SIG-M5 (cell line): ENCODE data around the gene TADA2B.
"Not testable (repeated sequence)": the region's sequence is repeated elsewhere in the genome, so short reads cannot be mapped to it uniquely, and the experiment has no call there.

Source experiments
- DNase-seq: peaks from one replicate; lab custom pipeline; 2025; lab: John Stamatoyannopoulos, UW

TADA2B gene

DNA sequence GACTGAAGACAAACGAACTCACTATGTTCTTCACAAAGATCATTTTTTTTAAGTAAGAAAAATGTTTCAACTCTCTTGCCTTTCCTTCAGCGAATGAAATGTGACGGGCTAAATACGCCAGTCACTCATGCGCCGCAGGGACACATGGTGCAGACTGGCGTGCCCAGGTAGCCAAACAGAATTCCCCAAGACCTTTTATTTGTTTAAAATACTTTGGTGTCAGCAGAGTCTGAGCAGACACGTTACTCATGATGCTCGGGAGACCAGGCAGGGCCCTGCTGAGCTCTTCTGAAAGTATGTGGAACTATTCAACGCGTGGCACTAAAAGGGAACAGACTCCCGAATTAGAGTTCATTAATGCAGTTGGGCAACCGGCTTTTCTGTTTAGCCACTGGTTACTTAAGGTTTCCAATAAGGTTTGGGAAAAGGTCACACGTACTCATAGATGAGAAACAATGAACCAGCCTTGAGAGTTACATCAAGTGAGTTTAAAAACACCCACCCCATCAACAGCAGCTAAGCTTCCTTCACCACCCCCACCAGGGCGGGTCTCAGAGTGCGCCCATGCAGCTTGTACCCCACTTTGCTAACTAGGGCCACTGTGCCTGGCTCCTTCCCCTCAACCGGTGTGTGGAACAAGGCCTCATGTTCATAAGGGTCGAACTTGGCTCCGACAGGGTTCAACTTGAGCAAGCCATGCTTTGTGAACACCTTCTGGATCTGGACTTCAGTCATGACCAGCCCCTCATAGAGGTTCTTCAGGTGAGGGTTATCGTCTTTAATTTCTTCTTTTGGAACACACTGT, 17.4 kb downstream of the TADA2B start:
- DNase-seq: no peak

GRCh38 chr4:7061815-7062214, 18.6 kb downstream of the TADA2B start:
- DNase-seq: no peak

GRCh38 chr4:7062816-7063215, 19.6 kb downstream of the TADA2B start:
- no peak for DNase-seq

GRCh38 chr4:7063362-7063761, 20.2 kb downstream of the TADA2B start:
- no peak for DNase-seq

- DNase-seq: no peak
These were observed 22.8 kb downstream of the TADA2B start for GRCh38 chr4:7066006-7066405.

- no peak for DNase-seq
These were observed 23.3 kb downstream of the TADA2B start for GRCh38 chr4:7066493-7066892.

GRCh38 chr4:7067126-7067451, 23.9 kb downstream of the TADA2B start:
- DNase-seq: no peak

DNA sequence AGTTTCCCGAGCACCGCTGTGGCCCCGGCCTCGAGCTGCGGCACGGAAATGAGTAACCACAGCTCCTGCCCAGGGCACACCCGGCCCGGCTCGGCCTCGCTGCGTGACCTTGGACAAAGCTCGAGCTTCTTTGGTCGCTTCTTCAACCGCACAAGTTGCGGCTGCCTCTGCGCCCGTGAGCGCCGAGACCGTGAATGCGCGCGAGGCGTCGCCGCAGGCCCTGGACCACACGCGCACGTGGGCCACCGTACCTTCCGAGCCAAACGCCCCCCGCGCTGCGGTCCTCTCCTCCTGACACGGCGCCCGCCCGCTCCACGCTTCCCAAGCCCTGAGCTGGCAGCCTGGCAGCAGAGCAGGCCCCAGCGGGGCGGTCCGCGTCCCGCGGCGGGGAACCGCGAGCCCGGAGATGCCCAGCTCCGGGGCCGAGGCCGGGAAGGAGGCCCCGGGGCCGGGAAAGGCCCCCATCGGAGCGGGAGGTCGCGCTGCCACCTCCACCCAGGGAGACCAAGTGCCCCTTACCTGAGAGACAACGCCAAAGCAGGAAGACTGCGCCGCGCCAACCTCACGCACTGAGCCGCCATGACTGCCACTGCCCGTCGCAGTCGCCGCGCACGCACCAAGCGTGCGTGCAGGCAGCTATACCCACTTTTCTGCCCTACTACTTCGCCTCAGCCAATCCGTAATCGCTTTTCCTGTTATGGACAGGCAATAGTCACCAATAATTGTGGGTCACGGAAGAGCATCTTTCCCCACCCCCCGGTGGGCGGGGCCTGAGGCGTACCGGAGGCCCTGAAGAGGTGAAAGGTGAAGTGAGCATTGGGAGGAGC, 24.5 kb downstream of the TADA2B start, which contains the start of gene GRPEL1:
TSS of gene GRPEL1 (minus strand) at position 613 of the 827 bp plus-strand sequence. CDS start at position 581, 32 bp downstream.
- DNase-seq: peak; percentile 96

DNA sequence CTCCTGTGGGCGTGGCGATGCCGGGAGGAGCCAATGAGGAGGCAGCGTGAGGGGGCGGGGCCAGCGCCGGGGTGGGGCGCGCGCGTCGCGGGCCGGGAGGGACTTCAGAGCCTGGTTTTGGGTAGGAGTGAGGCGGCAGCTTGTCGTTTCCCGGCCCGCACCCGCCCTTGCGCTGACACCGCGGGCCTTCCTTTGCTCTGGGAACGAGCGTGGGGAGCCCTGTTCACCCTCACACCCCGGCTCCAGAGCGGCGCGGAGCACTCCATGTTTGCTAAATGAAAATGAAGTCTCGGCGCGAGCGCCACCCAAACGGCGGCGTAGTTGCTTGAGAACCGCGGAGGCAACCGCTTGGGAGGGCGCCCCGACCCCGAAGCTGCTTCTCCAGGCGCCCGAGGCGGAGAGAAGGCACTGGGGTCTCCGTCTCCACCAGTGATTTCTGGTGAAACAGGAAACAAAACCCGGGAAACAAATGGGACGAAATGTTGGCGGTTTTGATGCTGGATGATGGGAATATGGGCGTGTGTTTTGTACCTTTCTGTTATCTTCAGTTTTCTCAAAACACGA, 25.2 kb downstream of the TADA2B start:
- DNase-seq: no peak

DNA sequence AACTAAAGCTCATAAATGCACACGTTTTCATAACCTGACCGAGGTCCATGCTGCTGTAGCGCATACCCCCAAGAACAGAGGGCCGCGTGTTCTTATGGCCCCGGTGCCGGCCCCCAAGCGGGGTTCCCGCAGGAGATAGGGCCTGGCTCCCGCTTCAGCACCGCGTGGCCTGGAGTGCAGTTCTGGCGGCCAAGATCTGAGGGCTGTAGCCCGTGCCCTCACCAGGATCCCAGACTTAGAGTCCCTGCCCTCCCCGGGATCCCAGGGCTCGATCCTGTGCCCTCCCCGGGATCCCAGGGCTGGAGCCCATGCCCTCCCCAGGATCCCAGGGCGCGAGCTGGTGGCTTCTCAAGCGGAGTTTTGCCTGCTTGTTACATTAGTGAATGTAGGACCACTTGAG, 25.7 kb downstream of the TADA2B start:
- no peak for DNase-seq

GRCh38 chr4:7070729-7071511, 27.7 kb downstream of the TADA2B start:
- no peak for DNase-seq

DNA sequence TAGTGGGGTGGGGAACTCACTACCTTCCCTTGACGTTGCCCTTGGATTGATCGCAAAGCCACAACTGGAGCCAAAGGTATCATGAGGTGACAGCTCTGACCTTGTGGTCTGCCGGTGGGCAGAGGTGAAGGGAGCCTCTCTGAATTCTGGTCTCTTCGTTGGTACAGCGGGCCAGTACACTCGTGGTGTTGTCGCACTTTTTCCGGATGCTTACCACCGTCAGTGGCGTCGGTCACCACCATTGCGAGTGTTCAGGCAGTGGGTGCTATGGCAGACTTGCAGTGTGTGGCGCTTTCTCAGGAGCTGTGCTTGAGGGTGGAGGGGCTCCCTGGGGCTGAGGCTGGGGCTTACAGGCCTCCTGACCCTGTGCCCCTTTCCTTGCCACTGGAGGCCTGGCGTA, 29.9 kb downstream of the TADA2B start:
- no peak for DNase-seq

- no peak for DNase-seq
These were observed 30.6 kb downstream of the TADA2B start for GRCh38 chr4:7073526-7074390.

DNA sequence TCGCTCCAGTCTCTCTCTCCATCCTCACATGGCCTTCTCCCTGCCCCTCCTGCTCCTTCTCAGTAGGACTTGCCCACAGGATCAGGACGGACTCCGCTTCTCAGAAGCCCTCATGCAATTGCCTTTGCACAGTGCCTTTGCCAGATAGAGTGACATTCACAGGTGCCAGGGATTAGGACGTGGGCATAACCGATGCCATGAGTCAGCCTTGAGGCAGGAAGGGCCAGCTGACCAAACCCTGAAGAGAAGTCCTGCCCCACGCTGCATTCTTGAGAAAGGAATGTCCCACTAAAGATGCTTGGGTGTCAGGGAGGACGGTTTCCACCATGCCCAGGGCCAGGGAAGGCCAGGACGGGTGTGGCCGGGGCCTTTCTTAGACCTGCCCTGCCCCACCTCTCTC, 31.3 kb downstream of the TADA2B start:
- DNase-seq: no peak

DNA sequence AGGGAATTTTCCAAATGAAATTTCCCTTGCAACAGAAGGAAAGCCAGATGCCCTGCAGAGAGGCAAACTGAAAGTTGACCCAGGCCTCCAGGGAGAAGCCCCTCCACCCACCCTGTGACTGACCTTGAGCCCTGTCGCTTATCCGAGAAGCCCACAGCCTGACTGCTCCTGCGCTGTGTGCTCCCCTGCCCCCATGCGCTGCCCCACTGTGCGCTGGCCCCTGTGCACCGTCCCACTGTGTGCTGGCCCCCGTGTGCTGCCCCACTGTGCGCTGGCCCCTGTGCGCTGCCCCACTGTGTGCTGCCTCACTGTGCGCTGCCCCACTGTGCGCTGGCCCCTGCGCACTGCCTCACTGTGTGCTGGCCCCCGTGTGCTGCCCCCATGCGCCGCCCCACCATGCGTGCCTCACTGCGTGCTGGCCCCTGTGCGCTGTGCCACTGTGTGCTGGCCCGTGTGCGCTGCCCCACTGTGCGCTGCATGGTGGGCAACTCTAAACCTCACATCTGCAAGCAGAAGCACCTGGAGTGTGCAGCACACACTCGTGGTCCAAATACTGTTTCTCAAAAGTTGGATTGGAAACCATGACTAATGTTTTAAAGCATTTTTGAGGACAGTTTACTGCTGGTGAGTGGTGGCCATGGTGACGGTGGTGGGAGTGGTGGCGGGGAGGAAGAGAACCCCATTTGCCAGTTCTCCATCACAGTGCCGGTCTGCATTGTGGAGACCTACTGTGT, 33.0 kb downstream of the TADA2B start:
- no peak for DNase-seq

DNA sequence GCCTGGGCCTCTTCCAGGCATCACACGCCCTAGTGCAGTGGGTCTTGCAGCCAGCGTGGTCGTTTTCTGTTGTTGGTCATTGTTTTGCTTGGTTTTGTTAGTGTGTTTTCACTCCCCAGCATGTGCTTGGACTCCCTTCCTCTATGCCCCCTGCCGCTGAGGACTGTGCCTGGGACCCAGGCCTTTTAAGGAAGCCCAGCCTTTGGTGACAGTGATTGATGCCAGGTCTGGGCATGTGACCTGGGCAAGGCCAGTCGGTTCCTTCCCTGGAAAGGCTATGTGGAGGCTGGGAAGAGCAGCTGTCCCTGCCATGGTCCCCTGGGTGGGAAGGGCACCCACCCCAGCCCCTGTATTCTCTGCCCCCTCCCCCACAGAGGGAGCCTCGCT, 33.5 kb downstream of the TADA2B start:
- DNase-seq: no peak

GRCh38 chr4:7077371-7077770, 34.2 kb downstream of the TADA2B start:
- no peak for DNase-seq

GRCh38 chr4:7078025-7078424, 34.9 kb downstream of the TADA2B start:
- no peak for DNase-seq

- DNase-seq: not testable (repeated sequence)
These were observed 36.3 kb downstream of the TADA2B start for GRCh38 chr4:7079483-7079882.

- not testable (repeated sequence) for DNase-seq
These were observed 36.7 kb downstream of the TADA2B start for GRCh38 chr4:7079909-7080308.
